ENCODE measurements around the gene RARS2.
"Not testable (repeated sequence)": the region's sequence is repeated elsewhere in the genome, so short reads cannot be mapped to it uniquely, and the experiment has no call there.

Gene RARS2

DNA sequence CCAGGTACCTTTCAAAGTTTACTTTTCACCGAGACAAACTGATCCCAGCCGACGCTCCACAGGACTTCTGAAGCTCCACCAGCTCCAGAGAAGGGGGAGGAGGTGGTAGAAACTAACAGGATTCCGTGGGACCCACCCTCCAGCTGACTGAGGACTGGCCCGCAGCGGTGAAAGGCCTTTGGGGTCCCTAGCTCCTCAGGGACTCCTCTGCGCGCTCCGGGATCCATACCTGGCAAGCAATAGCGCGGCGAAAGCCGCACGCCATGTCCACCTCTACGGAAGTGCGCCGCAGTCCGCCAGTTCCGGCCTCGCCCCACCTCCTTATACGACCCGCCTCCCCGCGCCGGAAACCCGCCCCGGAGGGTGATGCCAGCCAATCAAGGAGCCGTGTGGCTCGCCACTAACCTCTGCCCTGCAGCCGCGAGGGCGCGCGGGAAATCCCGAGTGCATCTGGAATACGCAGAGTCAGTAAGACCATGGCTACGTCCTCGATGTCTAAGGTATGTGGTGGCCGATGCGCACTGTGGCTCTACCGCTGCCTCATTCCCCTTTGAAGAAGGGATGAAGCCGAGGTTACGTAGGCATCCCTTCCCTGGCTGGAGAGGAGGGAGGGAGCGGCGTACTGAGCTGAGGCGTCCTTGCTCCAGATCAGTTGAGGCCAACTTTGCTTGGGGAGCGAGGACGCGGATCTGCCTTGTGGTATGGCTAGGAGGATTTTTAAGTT is at the start of gene RARS2, which contains the start of gene ORC3:
Gene RARS2 (minus strand): TSS at position 295 of the 724 bp plus-strand sequence. CDS start 30 bp downstream, at position 265.
Gene ORC3 (plus strand): TSS at position 443 of the 724 bp plus-strand sequence. CDS start 34 bp downstream, at position 477.
- peak; percentile 94 for DNase-seq

- DNase-seq: no peak
Observed at GRCh38 chr6:87639373-87639772, 49.6 kb upstream of the RARS2 start.

GRCh38 chr6:87637106-87637505 is 47.3 kb upstream of the RARS2 start:
- DNase-seq: no peak

DNA sequence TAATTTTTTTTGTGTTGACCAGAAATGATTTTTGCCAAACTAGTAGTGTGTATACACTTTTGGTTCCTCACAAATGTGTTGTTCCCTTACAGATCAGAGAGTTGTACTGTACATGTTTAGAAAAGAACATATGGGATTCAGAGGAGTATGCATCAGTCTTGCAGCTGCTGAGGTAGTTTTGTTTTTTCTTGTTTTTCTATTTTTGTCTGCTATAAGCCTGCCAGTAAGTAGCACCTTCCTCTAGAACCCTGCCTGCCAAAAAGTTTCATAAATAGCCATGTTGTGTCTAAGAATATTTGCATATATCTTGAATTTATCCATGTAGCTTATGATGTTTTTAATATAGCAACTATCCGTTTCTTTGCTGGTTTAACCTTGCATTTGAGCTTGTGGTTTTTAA is 46.5 kb upstream of the RARS2 start:
- DNase-seq: no peak

GRCh38 chr6:87633851-87634250 is 44.1 kb upstream of the RARS2 start:
- DNase-seq: no peak

- no peak for DNase-seq
Observed at GRCh38 chr6:87630746-87631145, 41.0 kb upstream of the RARS2 start.

GRCh38 chr6:87628881-87629280 is 39.1 kb upstream of the RARS2 start:
- DNase-seq: no peak

GRCh38 chr6:87628424-87628823 is 38.6 kb upstream of the RARS2 start:
- no peak for DNase-seq

DNA sequence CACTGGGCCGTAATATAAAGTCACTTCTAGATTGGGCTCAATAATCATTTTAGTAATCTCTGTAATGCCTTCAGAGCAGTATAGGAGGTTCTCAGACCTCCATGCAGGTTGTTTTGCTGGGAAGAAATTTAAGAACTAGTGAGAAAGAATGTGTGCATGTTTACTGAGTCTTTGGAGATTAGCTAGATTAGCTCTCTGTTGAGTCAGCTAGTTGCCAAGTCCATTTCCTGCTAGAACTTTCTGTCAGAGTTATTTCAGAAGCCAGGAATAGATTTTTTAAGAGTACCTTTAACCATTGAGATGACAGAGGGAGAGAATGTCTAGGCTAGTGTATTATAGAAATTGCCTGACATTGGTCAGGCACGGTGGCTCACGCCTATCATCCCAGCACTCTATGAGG is 33.5 kb upstream of the RARS2 start:
- no peak for DNase-seq

GRCh38 chr6:87618531-87618930 is 28.7 kb upstream of the RARS2 start:
- no peak for DNase-seq

DNA sequence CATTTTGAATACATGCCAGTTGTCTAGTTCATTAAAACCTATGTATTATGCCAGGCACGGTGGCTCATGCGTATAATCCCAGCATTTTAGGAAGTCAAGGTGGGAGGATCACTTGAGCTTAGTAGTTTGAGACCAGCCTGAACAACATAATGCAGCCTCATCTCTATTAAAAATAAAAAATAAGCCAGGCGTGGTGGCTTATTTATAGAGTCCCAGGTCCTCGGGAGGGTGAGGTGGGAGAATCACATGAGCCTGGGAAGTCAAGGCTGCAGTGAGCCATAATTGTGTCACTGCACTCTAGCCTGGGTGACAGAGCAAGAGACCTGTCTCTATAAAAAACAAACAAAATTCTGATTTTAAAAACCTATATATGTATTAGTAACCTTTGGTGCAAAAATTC is 27.6 kb upstream of the RARS2 start:
- no peak for DNase-seq

DNA sequence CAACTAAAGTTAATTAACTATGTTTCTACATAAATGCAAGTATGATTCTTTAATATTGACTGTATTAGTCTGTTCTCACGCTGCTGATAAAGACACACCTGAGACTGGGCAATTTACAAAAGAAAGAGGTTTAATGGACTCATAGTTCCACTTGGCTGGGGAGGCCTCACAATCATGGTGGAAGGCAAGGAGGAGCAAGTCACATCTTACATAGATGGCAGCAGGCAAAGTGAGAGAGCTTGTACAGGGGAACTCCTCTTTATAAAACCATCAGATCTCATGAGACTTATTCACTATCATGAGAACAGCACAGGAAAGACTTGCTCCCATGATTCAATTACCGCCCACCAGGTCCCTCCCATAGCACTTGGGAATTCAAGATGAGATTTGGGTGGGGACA is 23.2 kb upstream of the RARS2 start:
- DNase-seq: not testable (repeated sequence)

DNA sequence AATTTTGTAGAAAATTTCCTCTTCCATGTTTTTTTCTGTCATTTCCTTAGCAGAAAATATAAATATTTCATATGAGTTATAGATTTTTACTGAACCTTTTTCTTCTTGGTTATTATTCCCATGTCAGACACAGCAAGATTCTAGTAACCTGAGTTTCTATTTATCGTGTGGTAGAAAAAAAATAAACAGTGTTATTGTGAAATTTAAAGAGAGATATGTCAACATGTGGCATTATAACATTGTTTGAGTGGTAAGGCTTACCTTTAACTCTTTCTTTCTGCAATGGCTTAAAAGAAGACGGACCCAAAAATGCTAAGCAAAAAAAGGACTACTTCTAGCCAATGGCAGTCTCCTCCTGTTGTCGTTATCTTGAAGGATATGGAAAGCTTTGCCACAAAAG is 19.0 kb upstream of the RARS2 start:
- no peak for DNase-seq

- no peak for DNase-seq
Observed at GRCh38 chr6:87606199-87606598, 16.4 kb upstream of the RARS2 start.

GRCh38 chr6:87600576-87600975 is 10.8 kb upstream of the RARS2 start:
- no peak for DNase-seq

DNA sequence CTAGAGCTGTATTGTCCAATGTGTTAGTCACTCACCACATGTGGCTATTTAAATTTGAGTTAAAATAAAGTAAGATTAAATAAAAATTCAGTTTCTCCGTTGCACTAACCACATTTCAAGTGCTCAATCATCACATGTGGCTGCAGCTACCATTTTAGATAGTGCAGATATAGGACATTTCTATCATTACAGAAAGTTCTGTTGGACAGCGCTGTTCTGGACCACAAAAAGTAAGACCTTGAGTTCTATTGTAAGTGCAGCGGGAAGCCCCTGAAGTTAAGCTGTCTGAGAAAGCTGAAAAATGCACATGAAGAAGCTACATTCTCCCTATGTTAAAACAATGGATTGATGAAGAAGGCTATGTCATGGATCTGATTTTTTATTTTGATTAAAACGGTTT is 1.2 kb upstream of the RARS2 start:
- no peak for DNase-seq

GRCh38 chr6:87590417-87590880 is 662 bp upstream of the RARS2 start:
- no peak for DNase-seq

DNA sequence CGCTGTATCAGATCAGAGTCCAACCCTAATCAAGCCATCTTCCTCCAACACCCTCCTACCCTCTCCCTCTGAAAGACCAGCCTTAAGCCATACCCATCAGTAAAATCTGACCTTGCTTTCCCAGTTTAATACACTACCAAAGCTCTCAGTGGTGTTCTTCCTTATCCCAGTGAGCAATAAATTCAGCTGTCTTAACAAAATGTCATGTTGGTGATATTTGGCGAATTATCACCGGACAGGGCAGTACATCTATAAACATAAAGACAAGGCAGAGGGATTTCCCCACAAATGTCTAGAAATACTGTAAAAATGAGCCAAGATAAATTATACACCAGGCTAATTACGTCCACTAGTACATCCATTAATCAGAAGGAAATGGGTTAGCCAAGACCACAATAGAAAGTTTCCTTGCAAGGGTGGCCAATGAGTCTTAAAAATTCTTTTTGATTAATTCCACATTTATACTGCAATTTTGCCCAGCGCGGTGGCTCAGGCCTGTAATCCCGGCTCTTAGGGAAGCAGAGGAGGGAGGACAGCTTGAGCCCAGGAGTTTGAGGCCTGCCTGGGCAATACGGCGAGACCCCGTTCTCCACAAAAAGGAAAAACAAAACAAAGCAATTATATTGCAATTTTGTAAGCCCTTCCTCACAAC is 905 bp downstream of the RARS2 start:
- no peak for DNase-seq

- no peak for DNase-seq
Observed at GRCh38 chr6:87586371-87587077, 3.3 kb downstream of the RARS2 start.

DNA sequence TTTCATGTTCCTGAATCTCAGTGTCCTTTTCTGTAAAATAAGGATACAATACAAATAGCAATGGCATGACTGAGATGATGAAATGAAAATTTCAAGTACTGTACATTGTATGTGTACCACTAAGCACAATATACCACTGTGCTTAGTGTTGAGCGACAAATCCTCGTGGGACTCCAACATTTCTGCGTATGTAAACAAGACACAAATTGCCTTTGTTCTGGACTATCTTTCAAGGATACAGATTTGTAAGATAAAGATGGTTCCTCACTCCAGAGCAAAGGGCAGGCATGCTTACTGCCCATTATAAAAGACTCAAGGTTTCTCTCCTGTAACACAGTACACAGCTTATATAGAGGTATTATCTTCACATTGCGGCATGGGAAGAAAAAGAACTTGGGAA is 6.0 kb downstream of the RARS2 start:
- no peak for DNase-seq

GRCh38 chr6:87575423-87575822 is 14.4 kb downstream of the RARS2 start:
- peak; percentile 10 for DNase-seq

- no peak for DNase-seq
Observed at GRCh38 chr6:87574237-87574804, 15.5 kb downstream of the RARS2 start.

DNA sequence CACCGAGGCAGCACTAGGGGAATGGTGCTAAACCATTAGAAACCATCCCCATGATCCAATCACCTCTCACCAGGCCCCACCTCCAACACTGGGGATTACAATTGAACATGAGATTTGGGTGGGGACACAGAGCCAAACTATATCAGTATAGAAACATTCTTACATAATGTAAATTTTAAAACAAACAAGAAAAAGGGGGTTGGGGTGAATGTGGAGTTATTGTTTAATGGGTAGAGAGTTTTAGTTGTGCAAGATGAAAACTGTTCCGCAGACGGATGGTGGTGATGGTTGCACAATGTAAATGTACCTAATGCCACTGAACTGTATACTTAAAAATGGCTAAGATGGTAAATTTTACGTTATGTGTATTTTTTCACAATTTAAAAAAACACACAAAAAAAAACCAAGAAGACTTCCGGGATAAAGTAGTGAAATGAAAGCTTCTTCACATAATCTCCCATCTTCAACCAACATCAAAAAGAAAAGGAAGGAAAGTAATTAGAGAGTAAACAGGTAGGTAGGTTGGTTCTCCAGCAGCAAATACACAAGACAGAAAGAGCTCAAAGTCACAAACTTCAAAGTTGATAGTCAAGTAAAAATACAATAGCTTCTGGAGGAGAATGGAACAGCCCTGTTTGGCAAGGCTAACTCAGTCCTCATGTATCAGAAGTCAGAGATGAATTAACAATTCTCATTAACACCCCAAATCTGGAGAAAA is 16.3 kb downstream of the RARS2 start:
- DNase-seq: no peak

Data from NCI-H1105 treated with DMSO at 0.1 percent for 48 hours (cell line).